OCI-LY1 (cell line): ENCODE data around the gene ZNF469.

Experiments used
- H2AFZ ChIP-seq: fragments of 200-600 bp; sonication (generic), shearing (Covaris generic); 2 replicates; pipeline ENCODE4 v1.6.0; 2014; ENCODE audit warnings: antibody characterized with exemption, mild to moderate bottlenecking, low read length
- H3F3A ChIP-seq: fragments of 200-600 bp; sonication (generic), shearing (Covaris generic); 2 replicates; pipeline ENCODE4 v1.6.0; 2014; ENCODE audit warnings: mild to moderate bottlenecking, antibody characterized with exemption, low read length, moderate library complexity; ENCODE audit not compliant: insufficient read depth
- H3K27ac ChIP-seq: fragments of 200-600 bp; sonication (generic); 2 replicates; pipeline ENCODE4 v1.5.1; 2014; ENCODE audit warnings: low read length, mixed run types, mild to moderate bottlenecking, low read depth; ENCODE audit not compliant: poor library complexity, severe bottlenecking
- H3K27me3 ChIP-seq: fragments of 200-600 bp; sonication (generic); 2 replicates; pipeline ENCODE4 v1.6.0; 2014; ENCODE audit warnings: antibody characterized with exemption, mild to moderate bottlenecking, low read length, moderate library complexity; ENCODE audit not compliant: insufficient read depth
- H3K36me3 ChIP-seq: fragments of 200-600 bp; sonication (generic); 2 replicates; pipeline ENCODE4 v1.6.1; 2014; ENCODE audit warnings: mild to moderate bottlenecking, antibody characterized with exemption, low read length, moderate library complexity, mixed read lengths; ENCODE audit not compliant: insufficient read depth
- H3K4me1 ChIP-seq: fragments of 200-600 bp; sonication (generic); 2 replicates; pipeline ENCODE4 v1.5.1; 2014; ENCODE audit warnings: mild to moderate bottlenecking, low read length, moderate library complexity; ENCODE audit not compliant: insufficient read depth, severe bottlenecking
- H3K4me2 ChIP-seq: fragments of 200-600 bp; sonication (generic), shearing (Covaris generic); 2 replicates; pipeline ENCODE4 v1.6.1; 2014; ENCODE audit warnings: low read length
- H3K4me3 ChIP-seq: fragments of 200-600 bp; sonication (generic); 2 replicates; pipeline ENCODE4 v1.5.1; 2014; ENCODE audit warnings: low read length, low read depth, mild to moderate bottlenecking, mixed read lengths; ENCODE audit not compliant: poor library complexity, severe bottlenecking
- H3K79me2 ChIP-seq: fragments of 200-600 bp; shearing (Covaris generic); 2 replicates; pipeline ENCODE4 v1.6.1; 2016; ENCODE audit warnings: mixed run types, low read length, mixed read lengths; ENCODE audit not compliant: insufficient read depth
- H3K9ac ChIP-seq: fragments of 200-600 bp; sonication (generic), shearing (Covaris generic); 2 replicates; pipeline ENCODE4 v1.6.1; 2014; ENCODE audit warnings: mild to moderate bottlenecking, low read length, mixed read lengths
- H3K9me2 ChIP-seq: fragments of 200-600 bp; sonication (generic), shearing (Covaris generic); 2 replicates; pipeline ENCODE4 v1.6.1; 2014; ENCODE audit warnings: low read depth, mild to moderate bottlenecking, low read length, mixed read lengths
- H3K9me3 ChIP-seq: fragments of 200-600 bp; shearing (Covaris generic); 2 replicates; pipeline ENCODE4 v1.6.1; 2014; ENCODE audit warnings: low read length, mixed read lengths
- H4K20me1 ChIP-seq: fragments of 200-600 bp; sonication (generic), shearing (Covaris generic); 2 replicates; pipeline ENCODE4 v1.6.0; 2016; ENCODE audit warnings: mild to moderate bottlenecking, low read length; ENCODE audit not compliant: insufficient read depth
- CTCF ChIP-seq: fragments of 200-600 bp; sonication (generic), shearing (Covaris generic); IDR thresholded peaks from 2 replicates; pipeline ENCODE4 v1.5.1; 2017; ENCODE audit warnings: mild to moderate bottlenecking, antibody characterized with exemption, low read length, moderate library complexity, mixed read lengths
- EZH2 ChIP-seq: fragments of 200-600 bp; sonication (generic), shearing (Covaris generic); IDR thresholded peaks from 2 replicates; pipeline ENCODE4 v1.8.0; 2017; ENCODE audit warnings: borderline replicate concordance, mixed run types, mild to moderate bottlenecking, antibody characterized with exemption, low read length, moderate library complexity, mixed read lengths

Gene ZNF469

GRCh38 chr16:88343271-88343791 is 39.4 kb upstream of the ZNF469 start:
- Histone ChIP-seq H3K4me1 (no peaks in the 10 kb centered on the region), H3K9me3 (no peaks in the 10 kb centered on the region), H2AFZ (no peak overlapping the region)

GRCh38 chr16:88344411-88345030 is 38.2 kb upstream of the ZNF469 start:
- TF ChIP-seq EZH2 (no peak), CTCF (no peak)
- Histone ChIP-seq H3K4me3 (no peak overlapping the region), H3K4me2 (no peak overlapping the region), H2AFZ (no peak overlapping the region), H3F3A (no peaks in the 10 kb centered on the region), H4K20me1 (no peaks in the 10 kb centered on the region), H3K9ac (no peak overlapping the region), H3K9me2 (no peaks in the 10 kb centered on the region), H3K4me1 (no peaks in the 10 kb centered on the region), H3K36me3 (no peaks in the 10 kb centered on the region), H3K27ac (no peak overlapping the region), H3K79me2 (no peaks in the 10 kb centered on the region), H3K27me3 (peaks cover 12% of the 10 kb centered on the region), H3K9me3 (no peaks in the 10 kb centered on the region)

More at GRCh38 chr16:88343271-88343791, 39.4 kb upstream of the ZNF469 start:
- H3F3A ChIP-seq, result no peaks in the 10 kb centered on the region
- no peak for TF ChIP-seq CTCF
- TF ChIP-seq EZH2, result no peak
- no peak overlapping the region for H3K4me3 ChIP-seq
- H3K9me2 ChIP-seq, result no peaks in the 10 kb centered on the region
- H3K27ac ChIP-seq, result no peak overlapping the region
- H4K20me1 ChIP-seq, result no peaks in the 10 kb centered on the region
- H3K9ac ChIP-seq, result no peak overlapping the region
- H3K79me2 ChIP-seq, result no peaks in the 10 kb centered on the region
- H3K4me2 ChIP-seq, result no peak overlapping the region
- H3K36me3 ChIP-seq, result no peaks in the 10 kb centered on the region
- peaks cover 12% of the 10 kb centered on the region for H3K27me3 ChIP-seq

GRCh38 chr16:88345031-88345720 is 37.6 kb upstream of the ZNF469 start:
- no peaks in the 10 kb centered on the region for H3F3A ChIP-seq
- no peak overlapping the region for H2AFZ ChIP-seq
- H4K20me1 ChIP-seq, result no peaks in the 10 kb centered on the region
- no peaks in the 10 kb centered on the region for H3K4me1 ChIP-seq
- peaks cover 12% of the 10 kb centered on the region for H3K27me3 ChIP-seq
- no peaks in the 10 kb centered on the region for H3K9me2 ChIP-seq
- no peak overlapping the region for H3K27ac ChIP-seq
- no peak overlapping the region for H3K4me2 ChIP-seq
- no peak overlapping the region for H3K4me3 ChIP-seq
- H3K36me3 ChIP-seq, result no peaks in the 10 kb centered on the region
- no peaks in the 10 kb centered on the region for H3K9me3 ChIP-seq
- H3K79me2 ChIP-seq, result no peaks in the 10 kb centered on the region
- TF ChIP-seq EZH2 (no peak), CTCF (no peak)
- no peak overlapping the region for H3K9ac ChIP-seq
